OCI-LY7 (cell line): ENCODE results near the gene QRFPR. TPM values are rescaled to one million over a fixed set of nuclear protein-coding genes. Genes with fewer than 3 reads are reported as not detected.

Experiments
- BruUV-seq: library from RNA; stranded (reverse); fragments of 400-500 nt; replicated peaks from 2 replicates; lab custom pipeline; 2021; lab: Mats Ljungman, UMichigan
- CTCF ChIA-PET: fragments of 300-600 bp; sonication (Branson Sonifier 250); formaldehyde crosslinking; loops from one replicate; lab custom pipeline; 2022; ENCODE audit warnings: antibody characterized with exemption; ENCODE audit not compliant: unreplicated experiment; lab: Charles Lee
- POLR2A ChIA-PET: fragments of 300-600 bp; sonication (Branson Sonifier 250); formaldehyde crosslinking; loops from one replicate; lab custom pipeline; 2022; ENCODE audit warnings: antibody characterized with exemption; lab: Charles Lee
- DNase-seq: peaks from one replicate; pipeline ENCODE4 v3.0.0-alpha.2; 2015; ENCODE audit warnings: low spot score
- H2AFZ ChIP-seq: fragments of 200-600 bp; sonication (generic), shearing (Covaris generic); 2 replicates; pipeline ENCODE4 v1.6.1; 2014; ENCODE audit warnings: mild to moderate bottlenecking, antibody characterized with exemption, low read length, moderate library complexity
- H3K27ac ChIP-seq: fragments of 200-600 bp; sonication (generic); 2 replicates; pipeline ENCODE4 v1.5.1; 2014; ENCODE audit warnings: mixed run types, low read depth, mild to moderate bottlenecking, moderate library complexity, low read length, inconsistent platforms; ENCODE audit not compliant: poor library complexity, severe bottlenecking
- H3K36me3 ChIP-seq: fragments of 200-600 bp; sonication (generic); 2 replicates; pipeline ENCODE4 v1.6.1; 2014; ENCODE audit warnings: mild to moderate bottlenecking, antibody characterized with exemption, low read length, moderate library complexity, mixed read lengths; ENCODE audit not compliant: insufficient read depth
- H3K4me1 ChIP-seq: fragments of 200-600 bp; sonication (generic); 2 replicates; pipeline ENCODE4 v1.5.1; 2014; ENCODE audit warnings: mild to moderate bottlenecking, low read length; ENCODE audit not compliant: insufficient read depth, poor library complexity, severe bottlenecking
- H3K4me2 ChIP-seq: fragments of 200-600 bp; sonication (generic); 2 replicates; pipeline ENCODE4 v1.6.1; 2014; ENCODE audit warnings: mild to moderate bottlenecking, low read length
- H3K4me3 ChIP-seq: fragments of 200-600 bp; sonication (generic); 2 replicates; pipeline ENCODE4 v1.5.1; 2014; ENCODE audit warnings: mild to moderate bottlenecking, low read depth, low read length; ENCODE audit not compliant: poor library complexity, severe bottlenecking
- H3K79me2 ChIP-seq: fragments of 200-600 bp; sonication (generic); 2 replicates; pipeline ENCODE4 v1.6.1; 2016; ENCODE audit warnings: low read depth, mild to moderate bottlenecking, low read length, moderate library complexity, mixed read lengths; ENCODE audit not compliant: insufficient read depth
- H3K9me2 ChIP-seq: fragments of 200-600 bp; sonication (generic); 2 replicates; pipeline ENCODE4 v1.6.1; 2016; ENCODE audit warnings: mild to moderate bottlenecking, low read length, mixed read lengths; ENCODE audit not compliant: insufficient read depth
- H3K9me3 ChIP-seq: fragments of 200-600 bp; sonication (generic); 2 replicates; pipeline ENCODE4 v1.6.1; 2014; ENCODE audit warnings: mild to moderate bottlenecking, mixed run types, low read length, mixed read lengths
- H4K20me1 ChIP-seq: fragments of 200-600 bp; sonication (generic); 2 replicates; pipeline ENCODE4 v1.6.1; 2014; ENCODE audit warnings: mild to moderate bottlenecking, antibody characterized with exemption, low read length, moderate library complexity, mixed read lengths; ENCODE audit not compliant: insufficient read depth
- EZH2phosphoT487 ChIP-seq: fragments of 200-600 bp; sonication (generic); IDR thresholded peaks from 2 replicates; pipeline ENCODE4 v1.6.1; 2018; ENCODE audit warnings: low read depth, borderline replicate concordance, mild to moderate bottlenecking, mixed run types, antibody characterized with exemption, low read length, moderate library complexity, mixed read lengths
- intact Hi-C: fragments of 100-400 bp; cut with micrococcal nuclease; formaldehyde crosslinking; loops from one replicate; pipeline ENCODE4 v1.10.0; 2022; ENCODE audit not compliant: unreplicated experiment
- total RNA-seq, 2 experiments: library from RNA; depleted of rRNA in 1 of 2; stranded (reverse); fragments of >200 nt in 1 of 2; shearing (Covaris generic) in 1 of 2; gene quantifications; 2 replicates each; pipeline ENCODE4 v1.2.3, GENCODE V29; 2014 to 2022
- TF ChIP-seq, protein P1 (sequence below): fragments of 200-600 bp; sonication (generic); conservative IDR thresholded peaks from 2 replicates; pipeline ENCODE4 v1.5.1; 2014; ENCODE audit warnings: mild to moderate bottlenecking, antibody characterized with exemption, low read length, moderate library complexity, mixed read lengths

The QRFPR gene
- total RNA-seq, 2 experiments from 2014 or later = not detected

DNA sequence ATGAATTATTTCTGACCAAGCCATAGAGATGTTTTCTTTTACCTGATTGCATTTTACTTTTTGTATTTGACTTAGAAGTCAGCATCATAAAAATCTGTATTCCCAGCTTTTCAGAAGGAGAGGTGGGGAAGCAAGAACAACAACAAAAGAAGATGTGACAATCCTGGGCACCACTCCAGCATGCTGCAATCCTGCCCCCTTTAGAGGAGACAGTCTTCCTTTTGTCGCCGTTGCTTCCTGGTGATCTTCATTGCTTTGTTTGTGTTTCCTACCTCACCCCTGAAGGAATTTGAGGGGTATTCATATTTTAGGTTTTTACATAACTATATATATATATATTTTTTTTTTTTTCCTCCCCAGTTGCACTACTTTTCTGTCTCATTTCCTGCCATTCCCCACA is 3.7 kb downstream of the QRFPR start:
- no peak overlapping the region for H3K4me3 ChIP-seq
- H3K4me2 ChIP-seq = no peak overlapping the region
- CTCF ChIA-PET = no interaction called here
- H3K9me2 ChIP-seq = no peaks in the 10 kb centered on the region
- H3K27ac ChIP-seq = no peak overlapping the region
- no peaks in the 10 kb centered on the region for H3K9me3 ChIP-seq
- intact Hi-C loops = loop anchor here (10.0 kb wide), 1 partner anchor 348 kb away; no protein-coding TSS in a partner anchor
- no peak for TF ChIP-seq EZH2phosphoT487
- TF ChIP-seq, protein P1, sequence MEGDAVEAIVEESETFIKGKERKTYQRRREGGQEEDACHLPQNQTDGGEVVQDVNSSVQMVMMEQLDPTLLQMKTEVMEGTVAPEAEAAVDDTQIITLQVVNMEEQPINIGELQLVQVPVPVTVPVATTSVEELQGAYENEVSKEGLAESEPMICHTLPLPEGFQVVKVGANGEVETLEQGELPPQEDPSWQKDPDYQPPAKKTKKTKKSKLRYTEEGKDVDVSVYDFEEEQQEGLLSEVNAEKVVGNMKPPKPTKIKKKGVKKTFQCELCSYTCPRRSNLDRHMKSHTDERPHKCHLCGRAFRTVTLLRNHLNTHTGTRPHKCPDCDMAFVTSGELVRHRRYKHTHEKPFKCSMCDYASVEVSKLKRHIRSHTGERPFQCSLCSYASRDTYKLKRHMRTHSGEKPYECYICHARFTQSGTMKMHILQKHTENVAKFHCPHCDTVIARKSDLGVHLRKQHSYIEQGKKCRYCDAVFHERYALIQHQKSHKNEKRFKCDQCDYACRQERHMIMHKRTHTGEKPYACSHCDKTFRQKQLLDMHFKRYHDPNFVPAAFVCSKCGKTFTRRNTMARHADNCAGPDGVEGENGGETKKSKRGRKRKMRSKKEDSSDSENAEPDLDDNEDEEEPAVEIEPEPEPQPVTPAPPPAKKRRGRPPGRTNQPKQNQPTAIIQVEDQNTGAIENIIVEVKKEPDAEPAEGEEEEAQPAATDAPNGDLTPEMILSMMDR = no peak
- H3K36me3 ChIP-seq = no peaks in the 10 kb centered on the region
- no peaks in the 10 kb centered on the region for H3K79me2 ChIP-seq
- DNase-seq = no peak
- BruUV-seq = no TSS peak
- H3K4me1 ChIP-seq = no peaks in the 10 kb centered on the region
- POLR2A ChIA-PET = no interaction called here
- no peaks in the 10 kb centered on the region for H4K20me1 ChIP-seq
- no peak overlapping the region for H2AFZ ChIP-seq

DNA sequence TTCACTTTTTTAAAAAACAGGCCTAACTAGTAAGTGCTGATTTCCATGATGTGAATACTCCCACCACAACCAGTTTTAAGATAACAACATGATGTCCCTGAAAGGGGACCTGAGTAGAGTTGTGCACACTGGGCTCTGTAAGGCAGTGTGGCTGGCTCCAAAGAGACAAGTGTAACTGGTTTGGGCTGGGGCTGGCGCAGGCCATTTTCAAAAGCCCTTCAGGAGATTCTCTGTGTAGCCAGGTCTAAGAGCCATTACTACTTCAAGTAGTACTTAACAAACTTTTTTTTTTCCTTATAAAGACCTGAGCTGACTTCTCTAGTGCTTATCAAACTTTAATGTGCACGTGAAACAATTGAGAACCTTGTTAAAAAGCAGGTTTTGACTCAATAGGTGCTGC is 4.3 kb downstream of the QRFPR start:
- Histone ChIP-seq H3K4me3 (no peak overlapping the region), H3K9me2 (no peaks in the 10 kb centered on the region), H4K20me1 (no peaks in the 10 kb centered on the region), H2AFZ (no peak overlapping the region), H3K27ac (no peak overlapping the region), H3K36me3 (no peaks in the 10 kb centered on the region), H3K4me1 (no peaks in the 10 kb centered on the region), H3K9me3 (no peaks in the 10 kb centered on the region), H3K79me2 (no peaks in the 10 kb centered on the region), H3K4me2 (no peak overlapping the region)
- TF ChIP-seq, protein P1 = no peak
- no peak for TF ChIP-seq EZH2phosphoT487
- POLR2A ChIA-PET = no interaction called here
- intact Hi-C loops = loop anchor here (10.0 kb wide), 1 partner anchor 348 kb away; no protein-coding TSS in a partner anchor
- no TSS peak for BruUV-seq
- CTCF ChIA-PET = no interaction called here
- DNase-seq = no peak

DNA sequence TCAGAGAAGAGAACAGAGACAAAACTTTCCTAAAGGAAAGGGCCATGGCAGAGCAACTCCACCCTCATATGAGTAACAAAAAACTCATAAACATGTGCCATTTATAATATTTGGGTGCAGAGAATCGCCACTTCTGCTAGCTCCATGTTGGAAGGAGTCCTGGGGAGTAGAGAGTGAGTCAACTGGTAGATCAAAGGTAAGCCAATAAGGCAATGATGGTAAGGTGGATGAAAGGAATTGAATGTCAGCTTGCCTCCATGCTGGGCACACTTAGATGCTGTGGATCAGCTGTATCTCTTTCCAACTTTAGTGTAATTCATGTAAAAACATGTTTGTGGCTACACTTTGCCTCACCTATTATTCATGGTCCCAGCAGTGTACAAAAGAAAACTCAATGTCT is 4.7 kb downstream of the QRFPR start:
- H3K4me1 ChIP-seq = no peaks in the 10 kb centered on the region
- intact Hi-C loops = loop anchor here (10.0 kb wide), 1 partner anchor 349 kb away; no protein-coding TSS in a partner anchor
- H3K9me3 ChIP-seq = no peaks in the 10 kb centered on the region
- ChIA-PET POLR2A (no interaction called here), CTCF (no interaction called here)
- H3K79me2 ChIP-seq = no peaks in the 10 kb centered on the region
- no TSS peak for BruUV-seq
- no peaks in the 10 kb centered on the region for H4K20me1 ChIP-seq
- DNase-seq = no peak
- no peak overlapping the region for H3K27ac ChIP-seq
- no peak for TF ChIP-seq EZH2phosphoT487
- TF ChIP-seq, protein P1 = no peak
- H3K9me2 ChIP-seq = no peaks in the 10 kb centered on the region
- H3K4me3 ChIP-seq = no peak overlapping the region
- H3K4me2 ChIP-seq = no peak overlapping the region
- no peak overlapping the region for H2AFZ ChIP-seq
- H3K36me3 ChIP-seq = no peaks in the 10 kb centered on the region
